GM13977 (cell line): ENCODE data around the gene ADORA3.
A peak's percentile ranks its signal among the peaks of the same experiment; 100 is the strongest.

ENCODE experiments used
- DNase-seq: peaks from one replicate; pipeline ENCODE4 v3.0.0; 2012; ENCODE audit warnings: low spot score
- CTCF ChIP-seq: IDR thresholded peaks from 2 replicates; pipeline ENCODE4 v1.5.1; 2012; ENCODE audit warnings: mild to moderate bottlenecking, control low read depth; ENCODE audit not compliant: insufficient read depth; ENCODE audit errors: extremely low read depth, missing control alignments
- in situ Hi-C: fragments of 300-500 bp; cut with MboI; formaldehyde crosslinking; loops from one replicate; pipeline ENCODE4 v1.12.0; 2022; ENCODE audit warnings: low sequenced_read_pairs, low pct_unique_long_range_greater_than_20kb, mixed read lengths, inconsistent platforms; ENCODE audit not compliant: unreplicated experiment

Gene ADORA3

GRCh38 chr1:111507411-111508201 is 4.2 kb upstream of the ADORA3 start:
- DNase-seq: peak; percentile 62
- in situ Hi-C loops: no loop called here
- peak; percentile 32 for TF ChIP-seq CTCF

- no peak for TF ChIP-seq CTCF
- in situ Hi-C loops: no loop called here
Measured at GRCh38 chr1:111506561-111506960, 3.1 kb upstream of the ADORA3 start.

GRCh38 chr1:111505641-111506119 is 2.2 kb upstream of the ADORA3 start:
- TF ChIP-seq CTCF: no peak
- DNase-seq: peak; percentile 62
- in situ Hi-C loops: no loop called here

More at GRCh38 chr1:111506561-111506960, 3.1 kb upstream of the ADORA3 start:
- no peak for DNase-seq

GRCh38 chr1:111504097-111504496 is 664 bp upstream of the ADORA3 start:
- TF ChIP-seq CTCF: no peak
- in situ Hi-C loops: no loop called here
- DNase-seq: no peak

- DNase-seq: no peak
- TF ChIP-seq CTCF: no peak
- in situ Hi-C loops: no loop called here
Measured at GRCh38 chr1:111501645-111502044, 1.8 kb downstream of the ADORA3 start.

GRCh38 chr1:111499026-111499785 is 4.2 kb downstream of the ADORA3 start:
- in situ Hi-C loops: loop anchor here (10.0 kb wide), 1 partner anchor 266 kb away; no protein-coding TSS in a partner anchor
- TF ChIP-seq CTCF: no peak
- DNase-seq: no peak
